Muscle layer of colon (tissue), 2 donors: ENCODE measurements around the gene ZIC4.

Source experiments
- H3K27ac ChIP-seq: one replicate; pipeline ENCODE4 v1.7.0; 2013; ENCODE audit warnings: low read depth, mild to moderate bottlenecking, low read length, moderate library complexity
- H3K27me3 ChIP-seq, 2 donors: one replicate each; pipeline ENCODE4 v1.7.0; 2013; ENCODE audit warnings: low read length in 2 of 2, mild to moderate bottlenecking in 2 of 2; ENCODE audit not compliant: insufficient read depth in 2 of 2, control insufficient read depth in 1 of 2
- H3K36me3 ChIP-seq: one replicate; pipeline ENCODE4 v1.7.0; 2013; ENCODE audit warnings: mild to moderate bottlenecking, low read length; ENCODE audit not compliant: insufficient read depth
- H3K4me1 ChIP-seq: one replicate; pipeline ENCODE4 v1.7.0; 2013; ENCODE audit warnings: mild to moderate bottlenecking, low read length; ENCODE audit not compliant: insufficient read depth
- H3K4me3 ChIP-seq, 2 donors: one replicate each; pipeline ENCODE4 v1.7.0; 2013; ENCODE audit warnings: low read length in 2 of 2, low read depth in 1 of 2, mild to moderate bottlenecking in 1 of 2, moderate library complexity in 1 of 2
- H3K9ac ChIP-seq: one replicate; pipeline ENCODE4 v1.7.0; 2013; ENCODE audit warnings: low read length
- H3K9me3 ChIP-seq: one replicate; pipeline ENCODE4 v1.7.0; 2013; ENCODE audit warnings: mild to moderate bottlenecking, low read length
- donor health status: abdominal sarcoma.
- donor health status: Adenocarcinoma of cecum.

Gene ZIC4

GRCh38 chr3:147384210-147385058 lies 21.9 kb downstream of the ZIC4 start:
- no peaks in the 10 kb centered on the region for H3K36me3 ChIP-seq
- H3K27ac ChIP-seq: no peak overlapping the region
- H3K9ac ChIP-seq: no peak overlapping the region
- H3K9me3 ChIP-seq: peaks cover 9% of the 10 kb centered on the region
- H3K27me3 ChIP-seq: peaks cover 95 to 96% of the 10 kb centered on the region in 2 donors
- H3K4me1 ChIP-seq: no peaks in the 10 kb centered on the region
- no peak overlapping the region for H3K4me3 ChIP-seq

DNA sequence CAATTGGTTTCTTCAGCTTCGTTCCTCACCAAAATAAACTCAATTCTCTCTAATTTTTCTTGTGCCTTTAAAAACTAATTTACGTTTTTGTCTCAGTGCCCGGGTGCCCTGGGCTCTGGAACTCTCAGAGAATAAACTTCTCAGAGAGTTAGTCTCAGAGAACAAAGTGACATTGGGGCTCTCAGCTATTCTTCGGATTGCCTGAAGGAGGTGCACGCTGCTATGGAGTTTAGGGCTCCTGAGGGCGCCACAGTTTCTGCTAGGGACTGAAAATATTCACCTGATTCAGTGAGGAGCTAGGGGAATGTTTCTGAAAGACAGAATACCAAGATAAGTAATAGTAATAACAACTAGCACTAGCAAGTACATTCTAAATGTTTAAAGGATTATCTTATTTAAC lies 22.7 kb downstream of the ZIC4 start:
- Histone ChIP-seq H3K36me3 (no peaks in the 10 kb centered on the region), H3K9ac (no peak overlapping the region), H3K4me1 (no peaks in the 10 kb centered on the region), H3K4me3 (no peak overlapping the region), H3K27ac (no peak overlapping the region), H3K27me3 (peaks cover 94 to 96% of the 10 kb centered on the region in 2 donors), H3K9me3 (peaks cover 8% of the 10 kb centered on the region)

- Histone ChIP-seq H3K4me3 (no peak overlapping the region), H3K27me3 (peaks cover 93 to 95% of the 10 kb centered on the region in 2 donors)
Measured at GRCh38 chr3:147381596-147381995, 24.7 kb downstream of the ZIC4 start.

GRCh38 chr3:147380977-147381376 lies 25.4 kb downstream of the ZIC4 start:
- no peaks in the 10 kb centered on the region for H3K36me3 ChIP-seq
- peaks cover 89 to 93% of the 10 kb centered on the region in 2 donors for H3K27me3 ChIP-seq
- peaks cover 4% of the 10 kb centered on the region for H3K9me3 ChIP-seq
- H3K4me3 ChIP-seq: no peak overlapping the region
- no peak overlapping the region for H3K27ac ChIP-seq
- H3K9ac ChIP-seq: no peak overlapping the region
- H3K4me1 ChIP-seq: no peaks in the 10 kb centered on the region

More at GRCh38 chr3:147381596-147381995, 24.7 kb downstream of the ZIC4 start:
- peaks cover 4% of the 10 kb centered on the region for H3K9me3 ChIP-seq
- no peak overlapping the region for H3K27ac ChIP-seq
- no peak overlapping the region for H3K9ac ChIP-seq
- H3K4me1 ChIP-seq: no peaks in the 10 kb centered on the region
- no peaks in the 10 kb centered on the region for H3K36me3 ChIP-seq

- H3K4me1 ChIP-seq: no peaks in the 10 kb centered on the region
- H3K27ac ChIP-seq: no peak overlapping the region
- no peaks in the 10 kb centered on the region for H3K36me3 ChIP-seq
- no peak overlapping the region for H3K9ac ChIP-seq
- H3K9me3 ChIP-seq: peaks cover 4% of the 10 kb centered on the region
- H3K27me3 ChIP-seq: peaks cover 89 to 90% of the 10 kb centered on the region in 2 donors
- H3K4me3 ChIP-seq: no peak overlapping the region
Measured at GRCh38 chr3:147380387-147380951, 25.9 kb downstream of the ZIC4 start.

GRCh38 chr3:147379651-147380050 lies 26.7 kb downstream of the ZIC4 start:
- Histone ChIP-seq H3K27ac (no peak overlapping the region), H3K27me3 (peaks cover 89 to 90% of the 10 kb centered on the region in 2 donors), H3K9me3 (peaks cover 4% of the 10 kb centered on the region), H3K4me1 (no peaks in the 10 kb centered on the region), H3K9ac (no peak overlapping the region), H3K4me3 (no peak overlapping the region), H3K36me3 (no peaks in the 10 kb centered on the region)

- peaks cover 4% of the 10 kb centered on the region for H3K9me3 ChIP-seq
- no peaks in the 10 kb centered on the region for H3K36me3 ChIP-seq
- no peak overlapping the region for H3K9ac ChIP-seq
- no peak overlapping the region for H3K4me3 ChIP-seq
- peaks cover 88 to 90% of the 10 kb centered on the region in 2 donors for H3K27me3 ChIP-seq
- H3K4me1 ChIP-seq: no peaks in the 10 kb centered on the region
- H3K27ac ChIP-seq: no peak overlapping the region
Measured at GRCh38 chr3:147377412-147378367, 28.7 kb downstream of the ZIC4 start.

DNA sequence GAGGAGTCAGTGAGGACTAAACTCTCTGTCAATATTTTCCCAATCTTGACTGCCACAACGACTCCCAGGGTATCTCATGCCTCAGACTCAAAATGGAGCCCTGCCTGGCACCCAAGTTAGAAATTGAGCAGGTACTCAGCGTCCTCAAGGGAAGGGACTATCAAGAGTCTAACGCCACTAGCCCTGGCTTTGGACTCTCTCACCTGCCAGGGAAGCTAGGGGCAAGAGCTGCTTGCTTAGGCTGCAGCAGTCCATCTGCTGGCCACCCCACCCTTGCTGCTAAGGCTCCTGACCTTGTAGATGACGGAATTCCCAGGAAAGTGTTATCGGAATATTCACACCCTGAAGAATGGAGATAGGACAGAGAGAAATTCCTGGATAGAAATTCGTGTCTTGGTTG lies 33.0 kb downstream of the ZIC4 start:
- Histone ChIP-seq H3K36me3 (no peaks in the 10 kb centered on the region), H3K4me1 (no peaks in the 10 kb centered on the region), H3K9me3 (no peaks in the 10 kb centered on the region), H3K9ac (no peak overlapping the region), H3K27ac (no peak overlapping the region), H3K27me3 (peaks cover 90% of the 10 kb centered on the region in 2 donors), H3K4me3 (no peak overlapping the region)

GRCh38 chr3:147372525-147373027 lies 33.8 kb downstream of the ZIC4 start:
- Histone ChIP-seq H3K9me3 (no peaks in the 10 kb centered on the region), H3K27me3 (peaks cover 85 to 90% of the 10 kb centered on the region in 2 donors), H3K27ac (no peak overlapping the region)

GRCh38 chr3:147371771-147372340 lies 34.5 kb downstream of the ZIC4 start:
- H3K27ac ChIP-seq: no peak overlapping the region
- H3K4me1 ChIP-seq: no peaks in the 10 kb centered on the region
- H3K27me3 ChIP-seq: peaks cover 79 to 84% of the 10 kb centered on the region in 2 donors
- no peak overlapping the region for H3K4me3 ChIP-seq
- no peaks in the 10 kb centered on the region for H3K36me3 ChIP-seq
- no peak overlapping the region for H3K9ac ChIP-seq
- H3K9me3 ChIP-seq: no peaks in the 10 kb centered on the region

More at GRCh38 chr3:147372525-147373027, 33.8 kb downstream of the ZIC4 start:
- Histone ChIP-seq H3K9ac (no peak overlapping the region), H3K4me1 (no peaks in the 10 kb centered on the region), H3K4me3 (no peak overlapping the region), H3K36me3 (no peaks in the 10 kb centered on the region)
